Stimulated activated CD4-positive, alpha-beta T cell treated with anti-CD3 and anti-CD28 coated beads, Interleukin-1b, Interleukin-23, amount 100 ng/mL, for 1 hour (primary cell): ENCODE measurements around the gene CFAP100.

ENCODE experiments used
- DNase-seq, 2 donors: peaks; one replicate each; pipeline ENCODE4 v3.0.0-alpha.2; 2020; ENCODE audit warnings: low read depth in 2 of 2

CFAP100 gene

GRCh38 chr3:126399756-126400155 lies 5.0 kb downstream of the CFAP100 start:
- no peak for DNase-seq

- no peak for DNase-seq
Observed at GRCh38 chr3:126401611-126402160, 7.0 kb downstream of the CFAP100 start.

DNA sequence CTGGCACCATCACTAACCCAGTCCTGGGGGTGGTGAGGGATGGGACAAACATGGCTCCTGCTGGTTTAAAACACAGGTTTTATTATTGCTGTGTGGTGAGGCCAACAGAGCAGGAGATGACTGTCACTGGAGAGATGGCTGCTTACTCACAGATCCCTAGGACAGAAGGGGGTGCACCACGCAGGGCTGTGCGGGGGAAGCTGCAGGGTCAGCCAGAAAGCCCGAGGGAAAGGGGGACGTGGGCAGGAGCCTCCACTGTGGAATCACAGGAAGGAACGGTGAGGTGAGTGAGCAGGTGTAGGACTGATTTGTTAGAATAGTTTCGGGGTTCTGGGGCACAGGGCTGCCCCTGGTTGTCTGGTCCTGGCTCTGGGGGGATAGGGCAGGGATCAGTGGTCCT lies 7.5 kb downstream of the CFAP100 start:
- no peak for DNase-seq

- no peak for DNase-seq
Observed at GRCh38 chr3:126402666-126403302, 8.1 kb downstream of the CFAP100 start.

- DNase-seq, result no peak
Observed at GRCh38 chr3:126406389-126407296, 11.9 kb downstream of the CFAP100 start.

DNA sequence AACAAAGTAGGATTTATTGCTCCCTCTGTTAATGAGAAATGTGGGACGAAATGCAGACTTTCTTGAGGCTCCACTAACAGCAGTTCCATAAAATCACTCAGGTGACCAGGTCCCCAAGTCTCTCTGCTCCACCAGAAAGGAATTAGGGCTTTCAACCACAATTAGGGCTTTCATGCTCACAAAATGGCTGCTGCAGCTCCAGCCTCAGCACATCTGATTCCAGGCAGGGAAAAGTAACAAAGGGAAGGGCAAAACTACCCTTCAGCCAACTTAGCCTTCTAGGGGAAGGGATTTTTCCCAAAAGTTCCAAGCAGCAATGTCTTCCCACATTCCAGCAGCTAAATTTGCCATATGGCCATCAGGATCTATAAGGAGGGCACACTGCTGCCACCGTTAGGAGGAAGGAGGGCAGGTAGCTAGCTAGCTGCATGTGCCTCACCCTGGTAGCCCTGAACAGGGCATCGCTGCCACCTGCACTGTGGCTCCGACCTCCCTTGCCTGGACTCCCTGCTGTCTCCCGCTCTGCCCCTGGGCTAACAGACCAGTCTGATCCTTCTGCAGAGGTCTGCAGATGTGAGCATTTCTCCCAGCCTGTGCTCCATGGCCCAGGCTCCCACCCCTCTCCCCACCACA lies 12.8 kb downstream of the CFAP100 start:
- no peak for DNase-seq

DNA sequence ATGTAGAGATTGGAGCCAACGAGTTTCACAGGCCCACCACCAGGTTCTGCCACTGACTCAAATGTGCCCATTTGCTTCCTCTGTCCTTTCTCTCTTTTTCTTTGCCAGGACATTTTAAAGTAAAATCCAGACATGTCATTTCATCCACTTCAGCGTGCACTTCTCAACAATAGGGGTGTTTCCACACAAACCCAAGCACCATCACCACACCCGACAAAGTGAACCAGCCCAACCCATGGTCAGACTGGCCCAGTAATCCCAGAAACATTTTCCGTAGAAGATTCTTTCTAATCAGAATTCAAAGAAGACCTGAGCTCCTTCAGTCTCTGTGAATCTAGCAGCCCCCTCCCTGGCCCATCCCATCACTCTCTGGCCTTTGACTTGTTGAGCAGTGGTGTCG lies 13.4 kb downstream of the CFAP100 start:
- no peak for DNase-seq

- no peak for DNase-seq
Observed at GRCh38 chr3:126412841-126413692, 18.4 kb downstream of the CFAP100 start.

GRCh38 chr3:126413693-126414080 lies 19.0 kb downstream of the CFAP100 start:
- DNase-seq, result no peak

DNA sequence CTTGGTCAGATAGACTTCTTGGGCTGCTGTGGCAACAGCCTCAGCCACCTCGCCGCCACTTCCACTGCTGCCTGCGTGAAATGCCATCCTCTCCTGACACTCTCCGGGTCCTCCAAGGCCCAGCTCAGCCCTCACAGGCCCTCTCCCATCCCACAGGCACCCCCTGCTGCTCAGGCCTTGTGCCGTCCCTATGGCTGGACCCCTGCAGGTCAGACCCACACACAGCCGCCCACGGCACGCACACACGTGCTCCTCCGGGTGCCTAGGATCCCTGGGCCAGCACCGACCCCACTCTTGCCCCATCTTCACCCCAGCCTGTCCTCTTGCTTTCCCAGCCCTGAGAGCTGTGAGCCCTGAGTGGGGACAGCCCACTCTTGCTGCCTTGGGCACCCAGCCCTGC lies 19.7 kb downstream of the CFAP100 start:
- no peak for DNase-seq

DNA sequence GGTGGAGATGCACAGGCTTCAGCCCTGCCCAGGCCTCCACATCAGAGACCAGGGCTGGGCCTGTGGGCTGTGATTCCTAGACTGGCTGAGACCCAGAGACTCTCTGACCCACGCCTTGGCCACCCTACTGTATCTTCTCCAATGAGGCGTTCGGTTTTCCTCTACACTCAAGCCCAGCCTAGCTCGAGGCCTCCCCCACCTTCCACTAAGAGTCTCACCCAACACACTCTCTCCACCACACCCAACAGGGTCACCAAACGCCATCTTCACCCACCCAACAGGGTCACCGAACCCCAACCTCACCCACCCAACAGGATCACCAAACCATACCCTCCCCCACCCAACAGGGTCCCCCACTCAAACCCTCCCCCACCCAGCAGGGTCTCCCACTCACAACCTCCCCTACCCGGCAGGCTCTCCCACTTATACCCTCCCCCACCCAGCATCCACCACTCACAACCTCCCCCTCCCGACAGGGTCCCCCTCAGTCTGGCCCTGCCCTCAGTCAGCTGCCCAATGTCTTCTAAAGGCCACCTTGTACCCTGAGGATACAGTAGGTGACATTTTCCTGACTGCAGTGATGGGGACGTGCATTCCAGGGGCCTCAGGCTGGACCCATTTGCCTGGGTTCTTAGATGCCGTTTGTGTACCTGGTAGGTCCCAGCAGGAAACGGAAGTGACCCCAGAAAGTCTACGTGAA lies 20.4 kb downstream of the CFAP100 start:
- no peak for DNase-seq

DNA sequence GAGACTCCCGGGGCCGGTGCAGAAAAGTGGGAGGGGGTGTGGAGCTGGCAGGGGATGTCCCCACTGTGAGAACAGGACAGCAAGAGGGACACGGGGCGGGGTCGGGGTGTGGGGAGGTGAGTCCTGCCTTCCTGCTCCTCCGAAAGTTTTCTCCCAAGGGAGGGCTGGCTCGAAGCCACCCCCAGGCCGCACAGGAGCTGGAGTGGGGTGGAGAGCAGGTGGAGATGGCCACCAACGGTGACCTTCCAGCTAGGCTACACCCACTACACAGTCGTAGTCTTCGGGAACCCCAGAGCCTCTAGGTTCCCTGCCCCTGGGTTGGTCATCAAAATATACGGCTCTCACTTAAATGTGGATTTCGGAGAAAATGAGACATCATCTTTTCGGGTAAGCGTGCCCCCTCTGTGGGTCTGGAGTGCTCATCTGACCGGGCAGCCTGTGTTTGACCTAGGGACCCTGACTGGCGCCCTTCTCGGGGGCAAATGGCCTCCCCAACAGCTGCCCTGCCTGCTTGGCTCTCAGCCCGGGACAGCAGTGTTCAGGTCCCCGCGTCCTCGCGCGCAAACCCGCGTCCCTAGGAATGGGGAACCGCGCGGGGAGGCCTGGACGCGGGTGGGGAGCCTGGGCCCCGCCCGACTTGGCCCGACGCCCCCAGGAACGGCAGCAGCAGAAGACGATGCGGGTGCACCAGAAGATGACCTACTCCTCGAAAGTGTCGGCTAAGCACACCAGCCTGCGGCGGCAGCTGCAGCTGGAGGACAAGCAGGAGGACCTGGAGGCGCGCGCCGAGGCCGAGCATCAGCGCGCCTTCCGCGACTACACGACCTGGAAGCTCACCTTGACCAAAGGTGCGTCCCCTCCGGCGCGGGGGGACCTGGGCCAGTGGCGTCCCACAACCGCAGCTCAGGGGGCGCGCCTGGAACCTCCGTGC lies 21.2 kb downstream of the CFAP100 start:
- DNase-seq, result no peak

- no peak for DNase-seq
Observed at GRCh38 chr3:126416943-126417342, 22.2 kb downstream of the CFAP100 start.

- no peak for DNase-seq
Observed at GRCh38 chr3:126417515-126417914, 22.8 kb downstream of the CFAP100 start.

DNA sequence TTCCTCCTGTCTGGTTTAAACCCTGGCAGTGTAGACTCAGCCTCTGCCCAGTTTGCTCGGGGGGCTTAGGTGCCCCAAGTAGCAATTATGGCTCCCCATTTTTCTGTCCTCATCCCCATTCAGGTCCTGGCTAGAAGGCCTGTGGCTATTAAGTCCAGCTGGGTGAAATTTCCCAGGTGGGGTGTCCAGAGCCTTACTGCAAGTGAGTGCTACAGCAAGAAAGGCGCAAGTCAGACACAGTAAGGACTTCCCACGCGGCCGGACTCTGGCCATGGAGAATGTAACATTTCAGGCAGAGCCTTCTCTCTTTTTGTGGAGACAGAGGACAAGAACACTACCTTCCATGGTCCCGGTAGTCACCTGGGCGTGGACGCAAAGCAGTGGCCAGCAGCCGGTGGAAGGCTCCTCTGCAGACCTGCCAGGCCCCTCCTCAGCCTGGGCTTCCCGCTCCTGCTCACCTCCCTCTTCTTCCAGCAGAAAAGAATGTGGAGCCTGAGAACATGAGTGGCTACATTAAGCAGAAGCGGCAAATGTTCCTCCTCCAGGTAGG lies 23.3 kb downstream of the CFAP100 start:
- no peak for DNase-seq

DNA sequence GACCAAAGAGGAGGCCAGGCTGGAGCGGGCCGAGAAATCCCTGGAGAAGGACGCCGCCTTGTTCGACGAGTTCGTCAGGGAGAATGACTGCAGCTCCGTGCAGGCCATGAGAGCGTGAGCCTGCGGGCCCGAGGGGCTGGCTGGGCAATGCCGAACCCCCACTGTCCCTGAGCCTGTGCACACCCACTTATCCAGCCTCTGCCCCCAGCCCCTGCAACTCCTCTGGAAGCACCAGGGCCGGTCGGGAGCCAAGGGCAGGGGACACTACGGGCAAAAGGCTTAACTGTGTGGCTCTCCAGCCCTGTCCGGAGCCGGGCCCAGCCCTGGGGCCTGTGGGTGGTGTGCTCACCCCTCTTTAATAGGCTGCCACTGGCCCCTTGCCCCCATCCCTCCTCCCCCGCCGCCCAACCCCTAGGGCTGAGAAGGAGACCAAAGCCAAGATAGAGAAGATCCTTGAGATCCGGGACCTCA lies 24.0 kb downstream of the CFAP100 start:
- DNase-seq, result no peak

- DNase-seq, result no peak
Observed at GRCh38 chr3:126419151-126419703, 24.5 kb downstream of the CFAP100 start.

DNA sequence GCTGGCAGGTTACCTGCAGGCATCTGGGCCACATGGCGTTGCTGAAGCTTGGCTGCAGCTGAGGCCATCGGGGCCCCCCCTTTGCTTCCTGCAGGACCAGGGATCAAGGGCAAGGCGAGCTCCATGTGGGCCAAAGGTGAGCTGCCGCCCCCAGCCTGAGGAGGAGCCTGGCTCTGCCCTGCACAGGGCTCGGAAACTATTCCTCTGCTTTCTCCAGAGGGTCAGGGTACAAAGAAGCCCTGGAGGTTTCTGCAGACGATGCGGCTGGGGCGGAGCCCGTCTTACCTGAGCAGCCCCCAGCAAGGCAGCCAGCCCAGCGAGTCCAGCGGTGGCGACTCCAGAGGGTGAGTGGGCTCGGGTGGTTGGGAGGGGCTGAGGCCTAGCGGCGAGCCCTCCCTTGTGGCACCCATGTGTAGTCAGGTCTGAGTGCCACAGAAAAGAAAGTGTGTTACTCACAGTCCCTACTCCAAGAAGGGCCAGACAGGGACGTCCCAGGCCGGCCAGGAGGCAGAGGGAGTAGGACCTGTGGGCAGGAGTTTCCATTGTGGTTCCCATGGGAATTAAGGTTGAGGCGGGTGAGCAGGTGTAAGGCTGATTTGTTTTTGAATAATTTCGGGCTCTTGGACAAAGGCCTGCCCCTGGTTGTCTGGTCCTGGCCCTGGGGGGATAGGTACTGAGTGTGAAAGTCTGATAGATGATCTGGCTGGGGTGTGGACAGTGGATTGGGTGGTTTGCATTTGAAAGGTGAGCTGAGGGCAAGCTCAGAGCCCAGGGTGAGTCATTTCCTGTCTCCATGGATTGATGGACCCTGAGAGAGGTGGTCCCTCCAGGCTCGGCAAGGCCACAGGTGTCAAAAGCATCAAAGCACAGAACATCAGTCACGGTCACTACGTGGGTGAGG lies 25.4 kb downstream of the CFAP100 start:
- no peak for DNase-seq
